ENCODE data around the gene GPRIN3. TPM values are rescaled to one million over a fixed set of nuclear protein-coding genes. Genes with fewer than 3 reads are reported as not detected.

The GPRIN3 gene
- total and polyA plus RNA-seq, 8 donors, result 1.6 to 14.1 (median 2.5) TPM

DNA sequence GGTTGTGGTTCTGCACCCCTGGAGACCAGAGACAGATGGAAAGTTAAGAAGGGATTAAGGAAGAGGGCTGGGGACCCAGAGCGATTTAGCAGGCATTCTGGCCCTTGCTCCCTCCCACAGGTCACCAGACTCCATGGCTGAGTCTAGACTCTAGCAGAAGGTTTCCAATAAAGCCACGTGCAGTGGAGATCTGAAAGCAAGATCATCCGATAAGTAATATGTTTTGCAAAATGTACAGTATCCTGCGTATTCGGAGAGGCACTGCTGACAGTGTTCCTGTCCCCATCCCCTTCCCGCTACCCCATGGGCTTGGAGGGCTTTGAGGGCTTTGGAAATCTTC lies 531 bp upstream of the GPRIN3 start:
- ATAC-seq (peak; percentile 28), DNase-seq (no peak)
- Histone ChIP-seq H3K36me3 (no peaks in the 10 kb centered on the region), H3K4me1 (peaks cover 0 to 37% of the 10 kb centered on the region in 2 donors), H3K9me3 (no peaks in the 10 kb centered on the region), H3K27me3 (peaks cover 0 to 25% of the 10 kb centered on the region in 2 donors), H3K4me3 (peak overlapping the region; percentile 52 to 60), H3K27ac (peak overlapping the region; percentile 54 to 67)
- intact Hi-C loops (cut with DNase I), result no loop called here
- TF ChIP-seq, protein P1, sequence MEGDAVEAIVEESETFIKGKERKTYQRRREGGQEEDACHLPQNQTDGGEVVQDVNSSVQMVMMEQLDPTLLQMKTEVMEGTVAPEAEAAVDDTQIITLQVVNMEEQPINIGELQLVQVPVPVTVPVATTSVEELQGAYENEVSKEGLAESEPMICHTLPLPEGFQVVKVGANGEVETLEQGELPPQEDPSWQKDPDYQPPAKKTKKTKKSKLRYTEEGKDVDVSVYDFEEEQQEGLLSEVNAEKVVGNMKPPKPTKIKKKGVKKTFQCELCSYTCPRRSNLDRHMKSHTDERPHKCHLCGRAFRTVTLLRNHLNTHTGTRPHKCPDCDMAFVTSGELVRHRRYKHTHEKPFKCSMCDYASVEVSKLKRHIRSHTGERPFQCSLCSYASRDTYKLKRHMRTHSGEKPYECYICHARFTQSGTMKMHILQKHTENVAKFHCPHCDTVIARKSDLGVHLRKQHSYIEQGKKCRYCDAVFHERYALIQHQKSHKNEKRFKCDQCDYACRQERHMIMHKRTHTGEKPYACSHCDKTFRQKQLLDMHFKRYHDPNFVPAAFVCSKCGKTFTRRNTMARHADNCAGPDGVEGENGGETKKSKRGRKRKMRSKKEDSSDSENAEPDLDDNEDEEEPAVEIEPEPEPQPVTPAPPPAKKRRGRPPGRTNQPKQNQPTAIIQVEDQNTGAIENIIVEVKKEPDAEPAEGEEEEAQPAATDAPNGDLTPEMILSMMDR (IDR thresholded peaks at IDR 0.05), result no peak

GRCh38 chr4:89307178-89307445 lies 488 bp downstream of the GPRIN3 start:
- no peaks in the 10 kb centered on the region for H3K36me3 ChIP-seq
- intact Hi-C loops (cut with DNase I), result no loop called here
- TF ChIP-seq, protein P1 (IDR thresholded peaks at IDR 0.05), result no peak
- H3K27ac ChIP-seq, result peak overlapping the region; percentile 54 to 67
- peaks cover 0 to 25% of the 10 kb centered on the region in 2 donors for H3K27me3 ChIP-seq
- DNase-seq, result no peak
- H3K9me3 ChIP-seq, result no peaks in the 10 kb centered on the region
- peaks cover 0 to 40% of the 10 kb centered on the region in 2 donors for H3K4me1 ChIP-seq
- peak overlapping the region; percentile 52 to 60 for H3K4me3 ChIP-seq
- no peak for ATAC-seq

- Histone ChIP-seq H3K36me3 (no peaks in the 10 kb centered on the region), H3K4me3 (peak overlapping the region; percentile 52 to 60), H3K27me3 (peaks cover 0 to 25% of the 10 kb centered on the region in 2 donors), H3K27ac (peak overlapping the region in 1 of 2 donors; percentile 35), H3K9me3 (no peaks in the 10 kb centered on the region), H3K4me1 (peaks cover 0 to 45% of the 10 kb centered on the region in 2 donors)
- DNase-seq, result no peak
- intact Hi-C loops (cut with DNase I), result no loop called here
- peak; percentile 5 for ATAC-seq
- TF ChIP-seq, protein P1 (IDR thresholded peaks at IDR 0.05), result no peak
These were observed 968 bp downstream of the GPRIN3 start for GRCh38 chr4:89306486-89307177.

- ATAC-seq (peak; percentile 76), DNase-seq (no peak)
- TF ChIP-seq, protein P1 (IDR thresholded peaks at IDR 0.05), result no peak
- intact Hi-C loops (cut with DNase I), result no loop called here
- Histone ChIP-seq H3K4me3 (peak overlapping the region in 1 of 2 donors; percentile 60), H3K27ac (peak overlapping the region; percentile 34 to 35), H3K9me3 (no peaks in the 10 kb centered on the region), H3K4me1 (peaks cover 0 to 52% of the 10 kb centered on the region in 2 donors), H3K27me3 (peaks cover 0 to 25% of the 10 kb centered on the region in 2 donors), H3K36me3 (no peaks in the 10 kb centered on the region)
These were observed 1.7 kb downstream of the GPRIN3 start for GRCh38 chr4:89305712-89306437.

DNA sequence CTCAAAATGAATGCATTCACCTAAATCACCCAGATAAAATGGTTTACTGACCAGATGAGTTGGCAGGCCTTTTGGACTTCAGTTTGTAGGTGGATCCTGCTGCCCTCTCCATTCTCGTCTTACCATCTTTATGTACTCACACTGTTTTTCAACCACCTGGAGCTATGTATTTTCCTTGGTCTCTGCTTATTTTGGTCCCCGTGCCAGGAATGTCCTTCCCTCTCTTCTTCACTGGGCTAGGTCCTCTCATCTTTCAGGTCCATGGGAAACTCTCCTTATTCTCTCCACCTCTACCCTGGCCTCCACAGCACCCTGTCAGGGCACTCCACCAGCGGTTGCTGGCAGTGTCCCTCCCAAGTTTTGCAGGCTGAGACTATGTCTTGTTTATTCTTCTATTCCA lies 2.6 kb downstream of the GPRIN3 start:
- Histone ChIP-seq H3K36me3 (no peaks in the 10 kb centered on the region), H3K4me1 (peaks cover 0 to 55% of the 10 kb centered on the region in 2 donors), H3K27me3 (peaks cover 0 to 25% of the 10 kb centered on the region in 2 donors), H3K9me3 (no peaks in the 10 kb centered on the region), H3K4me3 (peak overlapping the region in 1 of 2 donors; percentile 60), H3K27ac (peak overlapping the region; percentile 34 to 35)
- TF ChIP-seq, protein P1 (IDR thresholded peaks at IDR 0.05), result no peak
- intact Hi-C loops (cut with DNase I), result no loop called here
- DNase-seq (no peak), ATAC-seq (no peak)

All from left lung (tissue), 10 donors.